Renal cortex interstitium (tissue), 11 donors: ENCODE results near the gene GRIN2A. TPM values are rescaled to one million over a fixed set of nuclear protein-coding genes. Genes with fewer than 3 reads are reported as not detected.

Source experiments
- DNase-seq, 11 donors: peaks; one replicate each; pipeline ENCODE4 v3.0.0-alpha.2; 2013; ENCODE audit warnings: low read depth in 9 of 11, low spot score in 4 of 11; ENCODE audit errors: extremely low read depth in 1 of 11
- polyA plus RNA-seq, 3 donors: library from polyadenylated mRNA; unstranded; fragments of 120-200 nt; gene quantifications; one replicate each; pipeline ENCODE4 v1.2.1, GENCODE V29; 2013; ENCODE audit not compliant: insufficient read length in 3 of 3

Gene GRIN2A
- polyA plus RNA-seq, 3 donors = 5.8 to 6.6 (median 6.5) TPM

DNA sequence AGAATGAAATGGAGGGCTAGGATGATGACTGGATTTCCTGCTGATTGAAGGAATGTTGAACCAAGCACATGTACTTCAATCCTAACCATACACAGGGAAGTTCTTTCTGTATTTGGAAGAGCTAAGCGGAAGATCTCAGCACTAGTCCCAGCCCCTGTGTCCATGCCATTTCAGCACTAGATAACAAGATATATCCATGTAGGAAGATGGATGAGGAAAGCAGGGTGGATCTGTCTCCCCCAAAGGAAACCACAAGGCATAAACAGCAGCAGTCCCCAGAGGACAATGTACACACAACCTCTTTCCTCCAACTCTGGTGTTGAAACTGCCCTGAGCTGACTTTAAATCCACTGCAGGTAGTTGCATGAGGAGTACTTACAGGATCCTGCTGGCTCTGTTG lies 75.1 kb downstream of the GRIN2A start:
- DNase-seq = no peak

DNA sequence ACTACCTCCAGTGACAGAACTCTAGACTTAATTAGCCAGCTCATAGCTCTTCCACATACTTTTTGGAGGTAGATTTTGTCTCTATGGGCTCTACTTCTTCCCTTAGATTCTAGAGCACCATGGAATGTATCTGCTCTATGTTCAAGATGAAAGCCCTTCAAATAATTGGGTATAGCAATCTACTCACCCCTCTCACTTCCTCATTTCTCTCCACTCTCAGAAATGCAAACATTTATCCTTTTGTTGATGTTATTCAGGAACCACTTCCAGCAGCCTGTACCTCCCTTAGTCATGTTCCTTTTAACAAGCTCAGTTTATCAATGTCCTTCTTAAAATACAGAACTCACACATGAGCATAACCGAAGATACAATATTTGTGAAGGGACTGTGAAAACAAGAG lies 78.5 kb downstream of the GRIN2A start:
- no peak for DNase-seq

DNA sequence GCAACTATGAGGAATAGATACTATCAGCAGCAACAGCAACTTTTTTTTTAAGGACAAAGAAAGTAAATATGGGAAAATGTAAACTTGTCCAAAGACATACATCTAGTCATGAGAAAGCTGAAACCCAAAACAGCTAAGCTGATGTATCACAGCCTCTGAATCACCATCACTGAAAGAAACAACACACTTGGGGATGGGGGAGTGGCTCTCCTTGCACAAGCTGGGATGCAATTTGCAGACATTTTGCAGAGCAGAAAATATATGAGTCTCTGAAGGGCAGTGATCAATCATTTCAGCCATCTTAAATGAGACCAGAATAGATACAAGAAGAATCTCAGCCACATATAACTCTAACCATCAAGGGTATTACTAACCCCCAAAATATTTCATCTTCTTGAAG lies 79.1 kb downstream of the GRIN2A start:
- DNase-seq = no peak

DNA sequence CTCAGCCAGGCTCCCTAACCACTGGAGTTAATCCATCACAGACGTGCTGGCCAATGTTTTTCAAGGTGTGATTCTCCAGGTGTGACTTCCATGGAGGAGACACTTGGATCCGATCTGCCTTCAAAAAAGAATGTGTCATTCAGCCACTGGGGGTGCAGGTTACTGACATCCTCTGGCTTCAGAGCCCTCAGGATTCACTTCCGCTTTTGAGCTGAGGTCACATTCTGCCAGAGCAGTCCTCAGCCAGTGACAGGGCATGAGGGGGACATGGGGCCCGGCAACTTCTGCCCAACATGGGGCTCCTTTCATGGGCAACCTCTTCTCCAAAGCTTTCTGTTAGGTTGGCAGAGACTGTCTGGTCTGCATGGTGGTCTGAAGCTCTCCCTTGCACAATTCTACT lies 81.4 kb downstream of the GRIN2A start:
- no peak for DNase-seq

DNA sequence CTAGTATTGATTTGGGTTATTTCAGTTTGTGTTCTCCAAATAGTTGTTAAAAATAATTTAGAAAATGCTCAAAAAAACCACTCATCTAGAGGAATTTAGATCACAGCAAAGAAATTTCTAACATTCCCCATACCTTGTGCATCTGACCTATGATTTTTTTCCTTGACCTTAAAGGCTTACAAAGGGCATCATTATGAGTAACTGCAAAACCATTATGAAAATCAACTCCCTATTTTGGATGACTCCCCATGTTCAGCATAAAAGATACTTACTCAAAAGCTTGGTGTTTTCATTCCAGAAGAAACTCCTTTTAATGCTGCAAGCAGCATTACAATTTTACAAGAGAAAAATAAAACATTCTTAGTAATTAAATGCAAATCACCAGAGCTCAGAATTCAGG lies 83.2 kb downstream of the GRIN2A start:
- DNase-seq = no peak

DNA sequence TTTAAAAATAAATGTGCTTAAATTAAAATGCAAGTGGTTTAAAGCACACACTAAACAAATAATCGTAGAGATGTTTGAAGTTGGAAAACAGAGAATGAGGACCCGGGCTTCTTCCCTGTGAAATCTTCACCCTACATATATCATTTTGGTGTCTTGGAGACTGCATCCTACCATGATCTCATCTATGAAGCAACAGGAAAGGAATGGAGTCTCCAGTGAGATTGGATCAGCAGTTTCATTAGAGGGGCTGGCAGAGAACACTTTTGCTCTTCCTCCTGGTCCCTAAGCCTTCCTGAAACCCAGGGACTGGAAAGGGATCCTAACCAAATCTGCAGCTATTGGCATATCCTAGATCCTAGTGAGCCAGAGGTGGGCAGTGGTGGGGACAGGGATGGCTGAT lies 85.0 kb downstream of the GRIN2A start:
- DNase-seq = no peak

DNA sequence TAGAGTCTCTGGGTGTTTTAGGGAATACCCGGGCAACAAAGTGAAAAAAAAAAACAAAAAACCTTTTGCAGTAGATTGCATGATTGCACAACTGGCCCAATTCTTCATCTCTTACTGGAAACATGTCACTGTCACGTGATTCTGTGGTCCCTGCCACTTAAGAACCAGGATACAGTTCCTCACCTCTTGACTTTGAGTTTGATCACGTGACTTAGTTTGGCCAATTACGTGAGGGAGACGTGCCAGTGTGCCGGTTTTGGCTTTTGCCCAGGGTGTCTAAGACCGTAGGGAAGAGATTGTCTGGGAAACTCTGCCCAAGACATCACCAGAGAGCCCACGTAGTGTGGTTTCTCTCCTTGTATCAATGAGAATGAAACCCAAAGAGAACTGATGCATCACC lies 88.7 kb downstream of the GRIN2A start:
- no peak for DNase-seq

DNA sequence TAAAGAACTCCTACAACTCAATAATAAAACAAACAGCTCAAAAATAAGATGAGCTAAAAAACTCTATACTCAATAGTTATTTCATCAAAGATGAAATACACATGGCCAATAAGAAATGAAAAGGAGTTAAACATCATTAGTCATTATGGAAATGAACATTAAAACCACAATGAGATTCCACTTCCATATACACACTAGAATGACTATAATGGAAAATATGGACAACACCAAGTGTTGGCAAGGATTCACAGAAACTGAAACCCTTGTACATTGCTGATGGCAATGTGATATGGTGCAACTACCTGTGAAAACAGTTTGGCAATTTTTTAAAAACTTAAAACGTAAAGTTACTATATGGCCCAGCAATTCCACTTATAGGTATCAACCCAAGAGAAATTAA lies 91.4 kb downstream of the GRIN2A start:
- DNase-seq = no peak

DNA sequence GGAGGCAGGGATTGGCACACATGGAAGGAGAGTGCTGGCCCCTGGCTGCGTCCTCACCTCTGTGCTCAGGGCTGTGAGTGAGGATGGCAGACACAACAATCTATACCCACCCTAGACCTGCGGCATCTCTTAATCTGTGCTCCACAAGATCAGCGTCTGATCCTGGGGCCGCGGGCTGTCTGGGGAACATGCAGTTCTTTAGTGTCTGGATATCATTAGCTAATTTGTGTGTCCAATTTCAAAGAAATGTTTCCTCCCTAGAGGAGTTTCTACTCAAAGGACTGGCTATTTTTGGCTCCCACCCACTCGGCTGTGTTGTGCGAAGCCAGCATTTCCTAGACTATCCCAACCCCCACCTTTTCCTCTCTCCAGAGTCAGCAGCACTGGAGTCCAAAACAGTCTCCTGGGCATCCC lies 93.8 kb downstream of the GRIN2A start:
- no peak for DNase-seq

DNA sequence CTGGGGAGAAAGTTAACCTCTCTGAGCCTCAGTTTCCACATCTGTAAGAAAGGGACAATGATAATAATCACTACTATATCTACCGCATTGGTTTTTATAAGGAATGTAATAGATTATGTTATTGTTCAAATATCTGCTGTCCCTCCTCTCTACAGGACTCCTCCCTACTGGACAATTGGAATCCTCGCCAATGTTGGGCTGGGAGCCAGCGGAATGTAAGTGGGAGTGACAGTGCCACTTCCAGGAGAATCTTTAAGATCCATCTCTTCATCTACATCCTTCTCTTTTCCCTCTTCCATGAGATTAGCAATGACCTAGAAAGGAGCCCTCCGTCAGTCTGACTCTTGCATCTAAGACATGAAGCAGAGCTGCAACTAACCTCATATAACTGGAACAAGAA lies 95.1 kb downstream of the GRIN2A start:
- no peak for DNase-seq

DNA sequence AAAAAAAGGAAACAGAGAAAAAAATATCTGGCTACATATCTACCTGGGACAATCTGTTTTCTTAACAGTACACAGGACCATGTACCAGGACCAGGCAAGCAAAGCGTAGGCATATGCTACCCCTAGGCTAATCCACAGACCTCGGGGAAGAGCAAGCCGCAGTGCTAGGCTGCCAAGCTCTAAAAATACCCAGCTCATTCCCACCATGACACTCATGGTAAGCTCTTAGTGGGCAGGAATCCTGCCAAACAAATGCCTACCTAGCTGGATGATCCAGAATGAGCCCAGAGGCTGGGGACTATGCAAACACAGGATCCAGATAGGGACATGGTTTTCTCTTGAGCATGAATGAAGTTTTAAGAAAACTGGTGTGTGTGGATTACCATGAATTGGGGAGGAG lies 95.6 kb downstream of the GRIN2A start:
- no peak for DNase-seq

DNA sequence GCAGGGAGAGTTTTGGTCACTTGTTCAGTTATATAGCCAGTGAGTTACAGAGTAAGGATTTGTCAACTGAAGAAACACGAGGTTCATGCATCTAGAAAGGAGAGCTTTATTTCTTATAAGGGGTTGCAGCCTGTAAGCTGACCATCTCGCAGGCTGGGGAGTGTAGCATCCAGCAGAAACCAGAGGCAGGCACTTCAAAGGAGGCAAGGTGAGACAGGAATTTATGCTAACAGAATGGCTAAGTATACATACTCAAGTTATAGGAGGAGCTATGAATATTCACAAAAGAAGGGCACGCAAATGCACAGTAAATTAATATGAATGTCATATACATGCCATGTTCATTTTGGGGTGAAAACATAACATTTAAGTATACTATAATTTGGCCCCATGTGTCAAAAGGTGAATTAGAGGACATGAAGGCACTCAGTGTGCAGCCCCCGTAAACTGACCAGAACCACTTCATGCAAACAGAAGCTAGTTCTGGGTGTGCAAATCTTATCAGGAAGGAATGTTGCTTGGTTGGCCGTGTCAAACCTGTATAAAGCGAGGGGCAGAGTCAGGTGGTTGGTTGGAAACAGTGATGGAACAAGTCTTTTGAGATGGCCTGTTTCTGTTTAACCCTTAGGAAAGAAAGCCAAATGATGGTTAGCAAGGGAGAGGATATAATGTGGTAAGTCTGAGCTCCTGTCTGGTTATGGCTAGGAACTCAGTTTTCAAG lies 97.0 kb downstream of the GRIN2A start:
- DNase-seq = no peak

DNA sequence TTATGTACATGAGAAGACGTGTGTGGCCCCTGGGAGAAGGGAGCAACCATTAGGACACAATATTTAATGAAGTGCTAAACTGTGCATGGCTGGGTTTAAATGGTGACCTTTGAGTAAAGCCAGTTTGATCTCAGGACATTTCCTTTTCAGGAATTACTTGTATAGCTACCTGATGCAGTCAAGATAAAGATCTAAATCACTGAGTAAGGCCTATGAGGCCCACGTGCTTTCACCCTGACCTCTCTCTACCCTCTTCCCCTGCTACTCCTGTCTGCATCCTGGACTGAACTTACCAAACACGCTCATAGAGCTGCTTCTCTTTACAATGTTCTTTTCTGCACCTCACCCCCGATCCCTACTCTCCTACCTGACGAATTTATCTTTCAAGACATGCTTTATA lies 98.9 kb downstream of the GRIN2A start:
- no peak for DNase-seq

DNA sequence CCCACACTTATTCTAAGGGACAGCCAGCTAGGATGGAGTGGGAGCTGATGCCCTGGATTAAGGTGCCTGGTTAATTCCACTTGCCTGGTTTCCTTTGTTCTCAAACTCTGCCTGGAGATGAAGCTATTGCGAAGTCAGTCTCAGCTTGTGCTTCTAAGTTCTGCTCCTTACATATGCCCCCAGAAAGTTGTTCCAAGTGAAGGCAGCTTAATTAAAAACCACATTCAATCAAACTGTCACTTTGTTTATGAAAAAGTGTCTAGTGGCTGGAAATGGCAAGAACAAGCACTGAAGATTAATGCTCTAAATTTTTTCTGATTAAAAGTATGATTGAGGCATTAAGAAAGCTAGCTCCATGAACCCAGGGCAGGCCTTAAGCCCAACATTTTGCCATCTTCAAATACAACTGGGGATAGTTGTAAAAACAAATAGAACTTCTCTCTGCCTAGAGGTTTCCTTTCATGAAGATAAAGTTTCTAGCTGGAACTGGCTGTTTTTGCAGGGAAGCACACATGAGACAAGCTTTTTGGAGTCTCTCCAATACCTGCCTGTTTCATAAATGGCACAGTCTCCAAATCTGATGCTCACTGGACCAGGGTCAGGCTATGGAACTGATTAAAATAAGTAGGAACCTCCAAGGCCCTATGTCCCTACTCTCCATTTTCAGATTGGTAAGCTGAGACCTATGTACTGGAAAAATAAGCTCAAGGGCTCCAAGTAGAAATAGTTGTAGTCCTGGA lies 100.9 kb downstream of the GRIN2A start:
- DNase-seq = no peak

DNA sequence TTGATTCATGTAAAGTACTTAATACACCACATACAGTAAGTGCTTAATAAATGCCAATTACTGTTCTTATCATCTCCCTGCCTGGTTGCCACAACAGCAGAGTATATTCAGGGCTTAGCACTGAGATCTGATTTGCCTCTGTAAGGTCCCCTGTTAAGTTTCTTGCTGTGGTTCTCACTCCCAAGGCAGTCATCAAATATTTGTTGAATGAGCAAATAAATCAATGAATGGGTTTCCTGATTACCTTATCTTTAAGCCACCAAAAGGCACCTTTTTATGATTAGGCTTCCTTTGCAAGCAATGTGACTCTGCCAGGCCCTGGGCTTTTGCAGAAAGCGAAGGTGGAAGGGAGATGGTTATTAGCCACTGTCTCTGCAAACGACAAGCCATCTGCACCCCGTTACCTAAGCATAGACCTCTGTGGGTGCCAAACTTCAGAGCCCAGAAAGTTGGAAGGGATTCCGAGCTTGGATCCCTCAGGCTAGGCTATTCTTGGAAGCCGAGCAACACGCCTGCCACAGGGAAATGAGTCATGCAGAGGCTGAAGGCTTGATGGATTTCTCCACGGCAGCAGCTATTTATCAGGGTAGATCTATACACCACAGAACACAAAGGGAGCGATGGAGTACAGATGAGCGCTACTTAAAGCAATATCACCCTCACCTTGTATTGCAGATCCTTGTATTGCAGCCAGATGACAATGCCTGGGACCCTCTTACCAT lies 102.0 kb downstream of the GRIN2A start:
- peak in 1 of 11 donors; percentile 25 for DNase-seq

DNA sequence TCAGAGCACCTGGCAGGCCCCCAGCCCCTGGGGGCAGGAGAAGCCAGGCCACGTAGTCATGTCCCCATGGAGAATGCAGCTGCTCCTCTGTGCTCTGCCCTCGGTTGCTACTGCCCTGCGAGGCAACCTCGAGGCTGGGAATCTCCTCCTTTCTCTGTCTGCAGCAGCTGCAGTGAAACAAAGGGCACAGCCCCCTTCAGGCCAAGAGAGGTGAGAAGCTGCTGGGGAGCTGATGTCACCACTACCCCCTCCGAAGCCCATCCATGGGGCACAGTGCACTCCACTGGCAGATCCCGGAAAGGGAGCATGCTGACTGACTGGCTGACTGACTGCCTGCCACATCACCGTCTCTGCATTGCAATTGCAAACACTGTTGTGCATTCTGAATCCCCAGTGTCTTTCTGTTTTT lies 103.7 kb downstream of the GRIN2A start:
- no peak for DNase-seq

DNA sequence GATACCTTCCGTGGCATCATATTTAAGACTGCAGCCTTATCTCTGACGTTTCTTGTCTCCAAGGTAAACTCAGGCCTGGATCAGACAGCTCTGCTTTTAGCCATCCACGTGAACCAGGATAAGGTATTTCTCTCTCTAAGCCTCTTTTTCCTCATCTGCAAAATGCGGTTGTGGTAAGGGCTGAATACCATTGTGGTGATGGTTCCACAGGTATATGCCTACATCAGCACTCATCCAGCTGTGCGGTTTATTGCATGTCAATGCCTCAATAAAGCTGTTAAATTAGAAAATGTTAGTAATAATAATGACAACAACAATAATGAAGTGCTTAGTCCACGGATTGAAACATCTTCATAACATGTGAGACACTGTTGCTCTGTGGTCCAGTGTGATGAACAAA lies 104.4 kb downstream of the GRIN2A start:
- no peak for DNase-seq

DNA sequence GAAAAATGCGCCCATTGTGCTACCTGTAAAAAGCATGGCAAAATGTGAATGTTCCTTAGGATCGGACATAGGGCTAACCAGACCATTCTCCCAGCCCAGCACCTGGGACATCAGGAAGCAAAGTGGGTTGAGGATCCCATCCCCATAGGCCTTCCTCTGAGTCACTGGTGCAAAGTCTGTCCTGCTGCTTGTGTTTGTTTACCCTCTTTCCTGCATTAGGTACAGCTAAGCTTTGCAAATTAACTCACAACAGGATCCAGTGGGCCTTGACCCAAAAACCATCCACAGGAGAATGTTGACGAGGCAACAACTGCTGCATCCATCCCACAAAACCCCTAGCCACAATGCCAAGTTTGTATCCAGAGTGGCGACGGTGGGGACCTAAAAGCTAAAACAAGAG lies 106.2 kb downstream of the GRIN2A start:
- DNase-seq = no peak

DNA sequence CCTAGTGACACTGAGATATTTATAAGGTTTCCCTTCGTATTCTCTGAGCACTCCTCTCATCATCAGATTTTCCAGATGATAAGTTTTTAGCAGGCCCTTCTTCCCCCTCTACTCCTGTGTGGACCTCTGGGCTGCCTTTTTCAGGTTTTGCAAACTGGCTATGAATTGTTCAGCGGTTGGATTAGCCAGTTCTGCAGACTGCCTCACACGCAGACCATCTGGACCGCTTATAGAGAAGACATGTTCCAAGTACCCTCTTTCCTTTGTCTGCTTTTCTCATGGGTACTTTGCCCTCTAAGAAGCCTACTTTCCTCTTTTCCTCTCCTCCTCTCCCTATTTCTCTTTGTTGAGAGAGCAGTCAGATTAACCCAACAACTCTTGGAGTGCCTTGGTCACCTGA lies 111.6 kb downstream of the GRIN2A start:
- no peak for DNase-seq

DNA sequence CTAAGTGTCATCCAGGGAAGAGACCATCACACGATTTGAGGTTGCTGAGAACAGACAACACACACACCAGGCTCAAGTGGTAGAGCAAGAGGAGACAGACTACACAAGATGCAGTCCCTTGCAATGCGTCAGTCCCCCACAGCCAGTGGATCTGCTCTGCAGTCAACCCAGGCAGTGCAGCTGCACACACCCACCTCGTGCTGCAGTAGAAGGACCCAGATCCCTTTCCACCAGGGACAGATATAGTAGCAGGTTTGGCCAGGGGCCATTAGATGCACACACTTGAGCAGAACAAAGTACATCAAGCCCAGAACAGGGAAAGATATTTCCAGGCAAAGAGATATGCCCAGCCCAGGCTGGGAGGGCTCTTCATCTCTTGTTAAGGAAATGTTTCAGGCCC lies 112.9 kb downstream of the GRIN2A start:
- no peak for DNase-seq
